ENCODE measurements around the gene KDF1. TPM values are rescaled to one million over a fixed set of nuclear protein-coding genes. Genes with fewer than 3 reads are reported as not detected.

The KDF1 gene
- total RNA-seq, 3 donors from 2014 or later (not counting 1 experiment from before 2014, with no cell fraction given): 0.20 to 0.52 TPM; not detected in 1

DNA sequence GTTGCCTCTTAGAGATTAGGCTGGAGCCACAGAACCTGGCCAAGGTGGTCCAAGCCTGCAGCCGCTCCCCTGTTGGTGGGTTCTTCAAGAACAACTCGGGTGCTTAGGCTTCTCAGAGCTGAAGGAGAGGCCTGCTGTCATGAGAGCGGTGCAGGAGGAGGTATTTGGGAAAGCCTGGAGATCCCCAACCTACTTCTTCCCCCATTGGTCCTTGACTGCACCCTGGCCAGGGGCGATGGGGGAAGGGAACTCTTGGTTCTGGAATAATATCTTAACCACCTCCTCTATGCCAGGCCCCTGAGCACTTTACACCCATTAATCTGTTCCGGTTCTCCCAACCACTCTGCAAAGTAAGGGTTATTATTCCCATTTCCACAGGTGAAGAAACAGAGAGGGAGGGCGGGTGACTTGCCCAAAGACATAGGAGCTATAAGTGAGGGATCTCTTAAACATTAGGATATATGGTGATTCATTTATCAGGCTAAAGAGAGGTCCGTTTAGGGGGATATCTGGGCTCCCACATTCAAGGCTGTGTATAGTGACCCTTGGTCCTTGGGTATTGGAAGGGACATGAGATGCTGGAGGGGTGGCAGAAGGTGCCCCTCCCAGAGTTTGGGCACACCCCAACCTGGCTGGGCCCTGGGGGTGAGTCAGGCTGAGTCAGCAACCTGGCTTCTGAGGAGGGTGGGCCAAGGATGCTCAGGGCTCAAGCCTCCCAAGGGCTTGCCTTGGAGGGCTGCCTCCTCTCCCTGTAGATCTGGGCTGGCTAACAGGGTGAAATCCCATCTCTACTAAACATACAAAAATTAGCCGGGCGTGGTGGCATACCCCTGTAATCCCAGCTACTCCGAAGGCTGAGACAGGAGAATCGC lies 38.4 kb upstream of the KDF1 start:
- WGBS (ENCODE audit: insufficient coverage): 87% methylated on average over 9 of the region's 11 CpGs
- H3K27ac ChIP-seq (ENCODE audit: low read length): no peak overlapping the region
- H3K9me3 Mint-ChIP-seq: no peaks in the 10 kb centered on the region
- no peaks in the 10 kb centered on the region for H3K36me3 ChIP-seq (ENCODE audit: control insufficient read depth, insufficient read depth, low read length)
- intact Hi-C loops (cut with micrococcal nuclease): no loop called here
- H3K4me1 ChIP-seq (ENCODE audit: control insufficient read depth, insufficient read depth, low read length): peaks cover 26% of the 10 kb centered on the region
- TF ChIP-seq, protein P1, sequence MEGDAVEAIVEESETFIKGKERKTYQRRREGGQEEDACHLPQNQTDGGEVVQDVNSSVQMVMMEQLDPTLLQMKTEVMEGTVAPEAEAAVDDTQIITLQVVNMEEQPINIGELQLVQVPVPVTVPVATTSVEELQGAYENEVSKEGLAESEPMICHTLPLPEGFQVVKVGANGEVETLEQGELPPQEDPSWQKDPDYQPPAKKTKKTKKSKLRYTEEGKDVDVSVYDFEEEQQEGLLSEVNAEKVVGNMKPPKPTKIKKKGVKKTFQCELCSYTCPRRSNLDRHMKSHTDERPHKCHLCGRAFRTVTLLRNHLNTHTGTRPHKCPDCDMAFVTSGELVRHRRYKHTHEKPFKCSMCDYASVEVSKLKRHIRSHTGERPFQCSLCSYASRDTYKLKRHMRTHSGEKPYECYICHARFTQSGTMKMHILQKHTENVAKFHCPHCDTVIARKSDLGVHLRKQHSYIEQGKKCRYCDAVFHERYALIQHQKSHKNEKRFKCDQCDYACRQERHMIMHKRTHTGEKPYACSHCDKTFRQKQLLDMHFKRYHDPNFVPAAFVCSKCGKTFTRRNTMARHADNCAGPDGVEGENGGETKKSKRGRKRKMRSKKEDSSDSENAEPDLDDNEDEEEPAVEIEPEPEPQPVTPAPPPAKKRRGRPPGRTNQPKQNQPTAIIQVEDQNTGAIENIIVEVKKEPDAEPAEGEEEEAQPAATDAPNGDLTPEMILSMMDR (IDR thresholded peaks at IDR 0.05): no peak
- H3K36me3 Mint-ChIP-seq: no peaks in the 10 kb centered on the region
- peaks cover 16 to 21% of the 10 kb centered on the region in 2 donors for H3K27me3 Mint-ChIP-seq (ENCODE audit: low read depth in 2 of 2)
- no peaks in the 10 kb centered on the region for H3K9me3 ChIP-seq (ENCODE audit: control insufficient read depth, insufficient read depth, low read length)
- no peak overlapping the region for H3K27ac Mint-ChIP-seq
- DNase-seq: no peak
- peaks cover 7% of the 10 kb centered on the region for H3K27me3 ChIP-seq (ENCODE audit: control insufficient read depth, insufficient read depth, low read length)
- peaks cover 11 to 12% of the 10 kb centered on the region in 2 donors for H3K4me1 Mint-ChIP-seq
- no peak for ATAC-seq
- no peak overlapping the region for H3K4me3 Mint-ChIP-seq
- no peak overlapping the region for H3K4me3 ChIP-seq (ENCODE audit: low read length)

DNA sequence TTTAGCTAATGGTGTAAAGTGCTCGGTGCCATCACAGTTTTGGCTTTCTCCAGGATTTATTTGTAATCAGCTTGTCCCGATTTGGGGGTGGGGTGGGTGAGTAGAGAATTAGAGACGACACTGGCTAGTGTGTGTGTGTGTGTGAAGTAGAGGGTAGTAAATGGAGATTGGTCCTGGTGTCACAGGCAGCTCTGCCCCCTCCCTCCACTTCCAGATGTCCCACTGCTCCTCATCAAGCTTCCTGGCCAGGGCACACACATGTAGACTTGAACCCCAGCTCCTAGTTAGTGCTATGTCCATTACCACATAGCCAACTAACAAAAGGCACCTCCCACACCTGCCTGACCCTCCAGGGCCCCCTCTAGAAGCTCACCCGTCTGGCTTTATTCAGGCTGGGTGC lies 36.4 kb upstream of the KDF1 start:
- DNase-seq: no peak
- H3K9me3 ChIP-seq (ENCODE audit: control insufficient read depth, insufficient read depth, low read length): no peaks in the 10 kb centered on the region
- H3K36me3 ChIP-seq (ENCODE audit: control insufficient read depth, insufficient read depth, low read length): no peaks in the 10 kb centered on the region
- no peak for ATAC-seq
- TF ChIP-seq, protein P1 (IDR thresholded peaks at IDR 0.05): no peak
- Mint-ChIP-seq H3K4me3 (no peak overlapping the region), H3K4me1 (peaks cover 13 to 16% of the 10 kb centered on the region in 2 donors), H3K27me3 (ENCODE audit: low read depth in 2 of 2) (peaks cover 19 to 32% of the 10 kb centered on the region in 2 donors), H3K9me3 (no peaks in the 10 kb centered on the region), H3K36me3 (no peaks in the 10 kb centered on the region), H3K27ac (no peak overlapping the region)
- intact Hi-C loops (cut with micrococcal nuclease): no loop called here
- H3K27me3 ChIP-seq (ENCODE audit: control insufficient read depth, insufficient read depth, low read length): peaks cover 20% of the 10 kb centered on the region
- H3K4me3 ChIP-seq (ENCODE audit: low read length): no peak overlapping the region
- WGBS (ENCODE audit: insufficient coverage): 72% methylated on average over 4 of the region's 4 CpGs
- peaks cover 34% of the 10 kb centered on the region for H3K4me1 ChIP-seq (ENCODE audit: control insufficient read depth, insufficient read depth, low read length)
- no peak overlapping the region for H3K27ac ChIP-seq (ENCODE audit: low read length)

DNA sequence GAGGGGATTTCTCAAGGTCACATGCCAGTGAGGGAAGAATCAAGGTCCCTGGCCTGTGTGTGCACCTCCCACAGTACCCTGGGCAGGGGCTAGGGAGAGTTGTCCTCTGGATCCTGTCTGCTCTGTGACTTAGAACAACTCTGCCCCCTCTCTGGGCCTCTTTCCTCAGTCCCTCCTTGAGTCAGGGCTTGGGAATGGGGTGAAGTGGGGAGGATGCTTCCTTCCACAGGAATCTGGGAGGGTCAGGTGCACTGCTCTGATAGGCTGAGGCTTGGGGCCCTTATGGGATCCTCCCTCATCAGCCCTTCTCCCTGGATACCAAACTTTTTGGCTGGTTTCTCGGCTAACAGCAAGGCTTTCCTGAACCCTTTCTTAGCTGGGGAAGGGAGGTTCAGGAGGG lies 35.8 kb upstream of the KDF1 start:
- Histone ChIP-seq H3K4me3 (ENCODE audit: low read length) (no peak overlapping the region), H3K27ac (ENCODE audit: low read length) (no peak overlapping the region), H3K9me3 (ENCODE audit: control insufficient read depth, insufficient read depth, low read length) (no peaks in the 10 kb centered on the region), H3K27me3 (ENCODE audit: control insufficient read depth, insufficient read depth, low read length) (peaks cover 23% of the 10 kb centered on the region), H3K36me3 (ENCODE audit: control insufficient read depth, insufficient read depth, low read length) (no peaks in the 10 kb centered on the region), H3K4me1 (ENCODE audit: control insufficient read depth, insufficient read depth, low read length) (peaks cover 32% of the 10 kb centered on the region)
- WGBS (ENCODE audit: insufficient coverage): no CpG with 5 or more reads among the region's 1 CpG
- Mint-ChIP-seq H3K4me1 (peaks cover 13 to 20% of the 10 kb centered on the region in 2 donors), H3K27me3 (ENCODE audit: low read depth in 2 of 2) (peaks cover 26 to 38% of the 10 kb centered on the region in 2 donors), H3K9me3 (no peaks in the 10 kb centered on the region), H3K4me3 (peak overlapping the region; percentile 50), H3K36me3 (no peaks in the 10 kb centered on the region), H3K27ac (no peak overlapping the region)
- DNase-seq (no peak), ATAC-seq (no peak)
- intact Hi-C loops (cut with micrococcal nuclease): no loop called here
- TF ChIP-seq, protein P1 (IDR thresholded peaks at IDR 0.05): no peak

Measured in natural killer cell (primary cell).